Fibroblast of skin of abdomen (primary cell): ENCODE data around the gene PLCH1. TPM values are rescaled to one million over a fixed set of nuclear protein-coding genes. Genes with fewer than 3 reads are reported as not detected.

Experiments used
- DNase-seq: peaks from one replicate; pipeline ENCODE4 v3.0.0-alpha.2; 2013
- polyA plus RNA-seq, 2 experiments: library from polyadenylated mRNA; unstranded; fragments of 120-200 nt; gene quantifications; one replicate each; pipeline ENCODE4 v1.2.1, GENCODE V29; 2013; ENCODE audit not compliant: insufficient read length in 2 of 2

Gene PLCH1
- polyA plus RNA-seq (2013, experiment 1 of 2; ENCODE audit: insufficient read length), result 0.06 TPM
- 0.05 TPM for polyA plus RNA-seq (2013, experiment 2 of 2; ENCODE audit: insufficient read length)

GRCh38 chr3:155744626-155745324 lies at the start of gene PLCH1:
Gene PLCH1 (minus strand): TSS chr3:155745071. CDS start chr3:155704224, 40,847 bp downstream.
- peak; percentile 53 for DNase-seq

GRCh38 chr3:155792532-155792931 lies 47.7 kb upstream of the PLCH1 start:
- DNase-seq, result no peak

GRCh38 chr3:155791190-155791589 lies 46.3 kb upstream of the PLCH1 start:
- DNase-seq, result peak; percentile 11

GRCh38 chr3:155790272-155790925 lies 45.5 kb upstream of the PLCH1 start:
- DNase-seq, result no peak

DNA sequence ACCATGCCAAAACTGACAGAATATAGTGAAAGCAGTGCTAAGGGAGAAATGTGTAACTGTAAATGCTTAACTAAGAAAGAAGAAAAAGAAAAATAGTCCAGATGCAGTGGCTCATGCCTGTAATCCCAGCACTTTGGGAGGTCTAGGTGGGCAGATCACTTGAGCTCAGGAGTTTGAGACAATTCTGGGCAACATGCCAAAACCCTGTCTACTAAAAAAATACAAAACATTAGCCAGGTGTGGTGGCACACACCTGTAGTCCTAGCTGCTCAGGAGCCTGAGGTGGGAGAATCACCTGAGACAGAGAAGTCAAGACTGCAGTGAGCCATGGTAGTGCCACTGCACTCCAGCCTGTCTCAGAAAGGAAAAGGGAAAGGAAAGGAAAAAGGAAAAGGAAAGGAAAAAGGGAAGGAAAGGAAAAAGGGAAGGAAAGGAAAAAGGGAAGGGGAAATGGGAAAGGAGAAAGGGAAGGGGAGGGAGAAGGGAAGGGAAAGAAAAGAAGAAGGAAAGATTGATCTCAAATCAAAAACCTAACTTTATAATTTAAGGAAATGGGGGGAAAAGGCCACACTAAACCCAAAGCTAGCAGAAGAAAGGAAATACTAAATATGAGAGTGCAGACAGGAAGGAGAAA lies 40.9 kb upstream of the PLCH1 start:
- DNase-seq, result no peak

DNA sequence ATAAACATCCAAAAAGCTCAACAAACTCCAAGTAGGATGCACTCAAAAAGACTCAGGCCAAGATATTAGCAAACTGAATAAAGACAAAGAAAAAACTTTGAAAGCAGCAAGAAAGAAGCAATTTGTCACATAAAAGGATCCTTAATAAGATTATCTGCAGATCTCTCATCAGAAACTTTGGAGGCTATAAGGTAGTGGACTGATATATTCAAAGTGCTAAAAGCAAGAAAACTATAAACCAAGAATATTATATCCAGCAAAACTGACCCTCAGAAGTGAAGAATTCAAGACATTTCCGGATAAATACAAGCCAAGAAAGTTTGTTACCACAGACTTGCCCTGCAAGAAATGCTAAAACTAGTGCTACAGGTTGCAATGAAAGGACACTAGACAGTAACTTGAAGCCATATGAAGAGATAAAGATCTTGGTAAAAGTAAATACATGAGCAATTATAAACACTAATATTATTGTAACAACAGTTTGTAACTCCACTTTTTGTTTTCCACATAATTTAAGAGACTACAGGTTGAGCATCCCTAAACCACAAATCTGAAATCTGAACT lies 37.6 kb upstream of the PLCH1 start:
- DNase-seq, result no peak

DNA sequence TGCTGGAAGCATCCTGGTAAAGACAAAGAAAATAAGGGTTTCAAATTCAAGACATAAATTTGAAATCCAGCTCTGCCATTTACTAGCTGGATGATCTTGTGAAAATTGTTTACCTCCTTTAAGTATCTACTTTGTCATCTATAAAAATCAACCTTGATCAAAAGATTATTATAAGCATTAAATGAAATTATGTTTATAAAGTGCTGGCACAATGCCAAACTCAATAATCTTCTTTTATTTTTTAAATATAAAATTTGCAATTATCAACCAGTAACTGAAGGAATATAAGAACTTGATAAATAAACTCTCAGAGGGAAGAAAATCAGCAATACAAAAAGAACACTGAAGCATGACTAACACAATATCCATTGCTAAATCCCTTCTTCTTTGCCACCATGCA lies 35.4 kb upstream of the PLCH1 start:
- DNase-seq, result no peak

GRCh38 chr3:155778462-155778861 lies 33.6 kb upstream of the PLCH1 start:
- DNase-seq, result peak; percentile 22

- no peak for DNase-seq
Observed at GRCh38 chr3:155772801-155773200, 27.9 kb upstream of the PLCH1 start.

DNA sequence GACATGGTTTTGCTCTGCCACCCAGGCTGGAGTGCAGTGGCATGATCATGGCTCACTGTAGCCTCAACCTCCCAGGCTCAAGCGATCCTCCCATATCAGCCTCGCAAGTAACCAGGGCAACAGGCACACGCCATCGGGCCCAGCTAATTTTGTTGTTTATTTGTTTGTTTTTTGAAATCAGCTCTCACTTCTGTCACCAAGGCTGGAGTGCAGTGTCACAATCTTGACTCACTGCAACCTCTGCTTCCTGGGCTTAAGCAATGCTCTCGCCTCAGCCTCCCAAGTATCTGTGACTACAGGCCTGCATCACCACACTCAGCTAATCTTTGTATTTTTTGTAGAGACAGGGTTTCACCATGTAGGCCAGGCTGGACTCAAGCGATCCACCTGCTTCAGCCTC lies 26.3 kb upstream of the PLCH1 start:
- no peak for DNase-seq

- peak; percentile 34 for DNase-seq
Observed at GRCh38 chr3:155766206-155766605, 21.3 kb upstream of the PLCH1 start.

GRCh38 chr3:155763870-155764463 lies 19.1 kb upstream of the PLCH1 start:
- DNase-seq, result no peak

DNA sequence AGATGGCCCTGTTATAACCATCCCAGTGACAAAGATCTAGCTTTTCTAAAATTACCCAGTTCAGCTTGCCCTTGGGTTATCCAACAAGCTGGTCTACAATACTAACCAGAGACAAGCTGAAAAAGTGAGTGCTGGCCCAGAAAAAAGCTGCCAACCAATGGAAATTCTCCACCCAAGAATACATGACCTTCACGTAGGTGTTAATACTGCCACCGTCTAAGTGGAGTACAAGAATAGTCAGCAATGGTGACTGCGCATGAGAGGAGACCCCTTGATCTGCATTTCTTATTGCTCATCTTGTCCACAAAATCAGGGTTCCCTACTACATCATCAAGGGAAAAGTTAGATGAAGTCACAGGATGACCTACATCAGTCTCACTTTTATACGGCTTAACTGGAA lies 15.8 kb upstream of the PLCH1 start:
- no peak for DNase-seq

GRCh38 chr3:155757577-155757976 lies 12.7 kb upstream of the PLCH1 start:
- no peak for DNase-seq

DNA sequence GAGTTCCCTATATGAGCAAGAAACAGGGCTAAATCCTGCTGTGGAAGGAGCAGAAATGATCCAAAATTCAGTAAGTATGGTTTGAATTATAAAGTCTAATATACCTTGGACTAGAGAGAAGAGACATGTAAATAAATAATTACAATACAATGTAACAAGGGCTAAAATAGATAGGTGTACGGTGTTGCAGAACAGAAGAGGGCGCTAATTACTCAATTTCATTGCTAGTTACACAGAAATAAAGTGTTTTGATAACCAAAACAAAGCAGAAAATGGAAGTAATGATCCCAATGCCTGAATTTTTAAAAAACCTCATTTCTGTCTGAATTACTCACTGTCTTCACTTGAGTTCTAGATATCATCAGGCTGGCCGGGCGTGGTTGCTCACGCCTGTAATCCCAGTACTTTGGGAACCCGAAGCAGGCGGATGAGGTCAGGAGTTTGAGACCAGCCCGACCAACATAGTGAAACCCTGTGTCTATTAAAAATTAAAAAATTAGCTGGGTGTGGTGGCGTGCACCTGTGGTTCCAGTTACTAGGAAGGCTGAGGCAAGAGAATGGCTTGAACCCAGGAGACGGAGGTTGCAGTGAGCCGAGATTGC lies 8.3 kb upstream of the PLCH1 start:
- no peak for DNase-seq

DNA sequence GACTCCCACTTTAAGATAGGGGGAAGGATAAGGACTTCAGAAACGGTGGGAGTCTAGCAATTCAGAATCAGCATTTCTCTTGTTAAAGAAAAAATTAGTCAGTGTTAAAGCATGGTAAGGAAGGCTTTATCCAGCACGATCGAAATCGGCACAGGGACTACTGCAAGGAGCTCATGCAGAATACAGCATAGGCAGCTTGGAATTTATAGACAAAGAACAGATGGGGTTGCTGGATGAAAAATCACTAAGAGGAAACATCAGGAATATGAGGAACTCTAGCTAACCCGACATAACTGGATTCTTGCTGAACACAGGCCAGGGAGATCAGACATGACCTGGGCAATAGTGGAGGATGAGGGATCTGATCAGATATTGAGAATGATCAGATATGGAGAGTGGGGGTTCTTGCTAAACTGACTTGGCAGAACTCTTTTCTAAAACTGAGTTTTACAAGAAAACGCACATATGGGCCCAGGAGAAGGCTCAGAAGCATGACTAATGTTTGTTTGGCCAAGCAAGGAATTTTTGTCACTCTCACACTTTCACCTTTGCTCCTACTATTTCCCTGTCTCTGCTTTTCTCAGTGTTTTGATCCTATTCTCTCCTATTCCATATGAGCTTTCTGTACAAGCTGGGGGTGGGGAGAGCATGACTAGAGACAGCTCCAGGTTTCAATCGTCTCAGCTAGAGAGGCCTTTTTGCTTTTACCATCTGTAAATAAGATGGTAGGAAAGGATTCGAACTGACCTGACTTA lies 3.9 kb upstream of the PLCH1 start:
- DNase-seq, result no peak

DNA sequence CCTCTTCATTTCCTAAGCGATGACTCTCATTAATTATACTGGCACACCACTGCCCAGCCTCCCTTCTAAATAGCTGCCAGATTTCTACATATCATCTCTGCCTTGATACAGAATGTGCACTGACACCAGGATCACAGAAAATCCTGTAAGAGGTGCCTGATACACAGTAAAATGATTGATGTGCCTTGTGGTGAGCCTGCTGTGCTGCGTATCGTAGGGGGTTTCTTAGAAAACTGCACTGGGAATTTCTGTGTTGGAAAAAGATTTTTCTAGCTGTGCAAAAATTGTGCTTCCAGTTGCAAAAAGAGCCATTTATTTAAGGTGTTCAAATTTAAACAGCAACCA lies 3.0 kb upstream of the PLCH1 start:
- no peak for DNase-seq

DNA sequence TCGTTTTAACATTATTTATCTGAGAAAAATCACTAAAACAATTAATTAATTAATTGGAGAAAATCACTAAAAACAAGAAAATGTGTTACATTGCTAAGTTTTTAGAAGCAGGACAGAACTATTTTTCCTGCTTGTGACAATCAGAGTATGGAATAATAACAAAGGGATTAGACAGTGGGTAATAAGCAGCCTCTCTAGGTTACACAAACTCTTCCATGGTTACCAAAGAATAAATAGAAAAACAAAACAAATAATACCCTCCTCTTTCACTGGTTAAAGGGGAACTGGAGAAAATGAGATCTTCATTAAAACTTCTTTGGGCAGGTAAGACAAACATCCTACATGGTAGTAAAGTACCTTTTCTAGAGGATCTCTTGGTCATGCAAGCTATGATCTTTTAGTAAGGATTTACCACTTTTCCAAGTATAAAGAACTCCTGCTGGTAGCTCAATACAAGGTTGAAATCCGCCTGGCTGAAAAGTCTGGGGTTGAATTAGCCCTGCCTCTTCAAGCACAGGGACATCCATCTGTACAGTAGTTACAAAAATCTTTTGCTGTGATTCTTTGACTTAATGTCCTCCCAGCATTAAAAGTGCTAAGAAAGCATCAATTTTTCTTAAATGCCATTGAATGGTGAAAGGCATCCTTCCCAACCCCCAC lies 2.5 kb upstream of the PLCH1 start:
- DNase-seq, result no peak

- DNase-seq, result no peak
Observed at GRCh38 chr3:155746703-155747102, 1.8 kb upstream of the PLCH1 start.

DNA sequence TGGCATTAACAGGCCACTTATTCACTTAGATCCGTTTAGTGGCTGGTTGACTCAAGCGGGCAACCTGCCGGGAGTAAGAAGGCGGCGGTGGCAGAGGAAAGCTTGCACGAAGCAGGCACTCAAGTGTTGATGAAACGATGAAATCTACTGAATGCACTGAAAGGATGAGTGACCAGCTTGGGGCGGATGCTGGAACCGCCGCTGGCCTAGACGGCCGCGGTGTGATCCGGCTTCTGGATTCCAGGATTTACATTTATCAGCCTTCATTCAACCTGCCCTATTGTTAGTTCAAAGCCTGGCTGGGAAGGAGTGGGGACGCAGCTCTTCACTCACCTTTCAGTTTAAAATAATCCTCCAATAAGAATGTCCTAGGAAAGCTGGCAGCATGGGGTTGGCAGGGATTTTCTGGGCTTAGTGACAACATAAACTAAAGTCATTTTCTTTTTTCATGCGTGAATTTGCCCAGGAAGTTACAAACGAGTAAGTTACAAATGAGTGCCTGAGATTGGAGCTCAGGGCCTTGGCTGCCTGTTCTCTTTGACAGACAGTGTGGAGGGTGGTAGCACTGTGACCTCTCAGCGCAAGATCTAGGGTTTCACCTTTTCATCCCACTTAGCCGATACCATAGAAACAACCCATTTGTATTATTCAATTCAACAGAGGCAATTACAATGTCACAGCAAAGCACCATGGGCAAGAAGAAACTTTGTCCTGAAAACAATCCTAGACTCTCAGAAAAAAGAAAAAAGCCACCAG lies 1.1 kb upstream of the PLCH1 start:
- DNase-seq, result no peak
